ENCODE data around the gene TOR1AIP2.

- no peak for TF ChIP-seq LEF1 (IDR thresholded peaks at IDR 0.05; ENCODE audit: borderline replicate concordance)
- no peak for TF ChIP-seq FOXA1 (IDR thresholded peaks at IDR 0.05)
- no peak for TF ChIP-seq NFRKB (IDR thresholded peaks at IDR 0.05)
These were observed 34.2 kb upstream of the TOR1AIP2 start for GRCh38 chr1:179911812-179912211.
